ENCODE measurements around the gene ZNF653.
"Not testable (repeated sequence)": the region's sequence is repeated elsewhere in the genome, so short reads cannot be mapped to it uniquely, and the experiment has no call there.

Gene ZNF653

GRCh38 chr19:11433526-11433925 is 72.1 kb downstream of the ZNF653 start:
- not testable (repeated sequence) for DNase-seq (ENCODE audit: low spot score)

All from pons (tissue), 1 donor.